ENCODE measurements around the gene ATP9B.

- TF ChIP-seq ZNF274 (IDR thresholded peaks at IDR 0.05; ENCODE audit: low read depth, low read length) (no peak), YY1 (IDR thresholded peaks at IDR 0.05; ENCODE audit: insufficient read depth, insufficient read length) (no peak)
Observed at GRCh38 chr18:79178113-79178531, 108.9 kb downstream of the ATP9B start.
